CD1c-positive myeloid dendritic cell (primary cell): Measurements from ENCODE around the gene PEAR1.

Experiments used
- DNase-seq: peaks from one replicate; pipeline ENCODE4 v3.0.0-alpha.2; 2016; ENCODE audit errors: extremely low spot score

Gene PEAR1

GRCh38 chr1:156859523-156860112, 33.9 kb upstream of the PEAR1 start:
- no peak for DNase-seq

DNA sequence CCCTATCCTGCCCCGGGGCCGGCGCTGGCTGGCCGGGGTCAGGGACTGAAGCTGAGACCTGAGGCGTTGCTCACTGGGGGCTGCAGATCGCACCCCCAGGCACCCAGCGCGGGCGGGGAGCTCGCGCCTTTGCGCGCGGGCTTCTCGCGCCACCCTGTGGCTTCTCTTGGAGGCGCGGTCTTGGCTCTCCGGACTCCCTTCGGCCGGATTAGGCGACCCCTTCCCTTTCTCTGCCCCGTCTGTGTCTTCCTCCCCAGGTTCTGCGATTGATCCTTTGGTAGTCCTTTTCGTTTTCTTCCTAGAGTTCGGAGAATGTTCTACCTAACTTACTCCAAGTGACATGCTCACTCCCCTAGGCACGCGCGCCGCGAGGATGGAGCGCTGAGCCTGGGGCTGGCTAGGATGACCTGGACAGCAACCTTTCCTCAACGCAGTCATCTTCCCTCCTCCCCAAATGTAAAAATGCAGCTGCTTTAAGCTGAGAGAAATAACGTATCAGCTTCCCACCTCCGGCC, 33.3 kb upstream of the PEAR1 start:
- peak; percentile 61 for DNase-seq

DNA sequence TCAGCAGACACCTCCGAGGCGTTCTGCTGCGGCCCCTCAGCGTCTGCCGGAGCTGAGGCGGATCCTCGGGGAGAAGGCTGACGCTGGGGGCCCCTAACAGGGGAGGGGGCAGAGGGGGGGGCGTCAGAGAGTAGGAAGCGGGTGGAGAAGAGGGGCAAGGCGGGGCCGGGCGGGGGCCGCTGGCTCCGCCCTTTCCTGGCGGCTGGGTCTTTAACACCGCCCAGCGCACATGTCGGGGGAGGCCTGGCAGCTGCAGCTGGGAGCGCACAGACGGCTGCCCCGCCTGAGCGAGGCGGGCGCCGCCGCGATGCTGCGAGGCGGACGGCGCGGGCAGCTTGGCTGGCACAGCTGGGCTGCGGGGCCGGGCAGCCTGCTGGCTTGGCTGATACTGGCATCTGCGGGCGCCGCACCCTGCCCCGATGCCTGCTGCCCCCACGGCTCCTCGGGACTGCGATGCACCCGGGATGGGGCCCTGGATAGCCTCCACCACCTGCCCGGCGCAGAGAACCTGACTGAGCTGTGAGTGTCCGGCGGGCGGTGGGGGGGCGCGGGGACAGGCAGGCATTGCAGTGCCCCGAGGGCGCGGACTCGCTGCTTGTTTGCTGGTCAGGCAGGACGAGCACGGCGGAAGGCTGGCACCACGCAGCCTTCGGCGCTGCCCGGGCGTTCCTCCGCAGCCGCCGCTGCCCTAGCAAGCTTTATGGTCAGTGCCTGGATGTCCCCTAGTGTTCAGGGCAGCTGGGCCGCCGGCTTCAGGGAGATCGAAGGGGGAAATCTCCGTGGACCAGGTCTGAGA, 32.7 kb upstream of the PEAR1 start, which contains the start of gene NTRK1:
TSS of gene NTRK1 (plus strand) at position 238 of the 796 bp plus-strand sequence. CDS start at position 308, 70 bp downstream.
- no peak for DNase-seq

- no peak for DNase-seq
Measured at GRCh38 chr1:156862584-156862983, 30.9 kb upstream of the PEAR1 start.

- no peak for DNase-seq
Measured at GRCh38 chr1:156862997-156863599, 30.4 kb upstream of the PEAR1 start.

GRCh38 chr1:156863631-156864030, 29.9 kb upstream of the PEAR1 start:
- no peak for DNase-seq

GRCh38 chr1:156864796-156865195, 28.7 kb upstream of the PEAR1 start:
- DNase-seq: no peak

- no peak for DNase-seq
Measured at GRCh38 chr1:156865258-156865657, 28.3 kb upstream of the PEAR1 start.

DNA sequence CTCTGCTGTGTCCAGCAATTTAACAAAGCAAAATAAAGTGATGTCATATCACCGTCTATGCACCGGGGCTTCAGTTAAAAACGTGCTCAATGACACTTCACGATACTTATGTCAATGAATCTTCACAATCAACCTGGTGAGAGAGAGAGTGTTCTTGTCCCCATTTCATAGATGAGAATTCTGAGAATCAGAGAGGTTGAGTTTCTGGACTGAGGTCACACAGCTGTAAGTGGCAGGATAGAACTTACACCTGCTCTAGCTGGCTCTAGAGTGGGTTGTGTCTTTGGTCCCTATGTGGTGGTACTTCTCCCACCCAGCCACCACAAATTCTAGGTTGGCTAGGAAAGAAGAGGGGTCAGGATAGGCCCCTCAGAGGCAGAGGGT, 27.7 kb upstream of the PEAR1 start:
- DNase-seq: no peak

DNA sequence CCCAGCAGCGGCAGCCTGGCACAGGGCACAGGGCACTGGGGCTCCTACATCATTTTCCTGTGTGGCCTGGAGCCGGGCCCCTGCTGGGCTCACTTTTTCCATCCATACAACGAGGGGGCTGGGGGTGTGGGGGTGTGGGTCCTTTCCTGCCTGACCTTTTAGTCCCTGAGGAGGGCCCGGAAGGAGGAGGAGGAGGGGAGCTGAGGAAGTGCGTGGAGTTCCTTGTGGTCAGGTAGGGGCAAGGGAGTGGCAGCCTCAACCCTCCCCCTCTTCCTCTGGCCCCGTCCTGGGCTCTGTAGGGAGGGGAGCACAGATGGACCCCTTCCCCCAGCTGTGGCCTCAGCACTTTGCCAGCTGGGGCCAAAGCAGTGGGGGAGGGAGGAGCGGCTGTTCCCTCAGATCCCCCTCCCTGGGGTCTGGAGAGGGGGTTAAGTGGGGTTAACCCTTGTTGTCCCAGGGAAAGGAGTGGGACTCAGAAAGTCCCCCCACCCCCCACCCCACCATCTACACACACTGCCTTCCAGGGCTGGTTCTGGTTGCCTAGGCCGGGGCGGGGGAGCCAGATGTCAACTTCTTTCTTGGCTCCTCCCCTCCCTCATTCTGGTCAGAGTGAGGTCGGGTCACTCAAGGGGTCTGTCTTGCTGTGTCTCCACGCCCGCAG, 27.1 kb upstream of the PEAR1 start:
- DNase-seq: no peak

DNA sequence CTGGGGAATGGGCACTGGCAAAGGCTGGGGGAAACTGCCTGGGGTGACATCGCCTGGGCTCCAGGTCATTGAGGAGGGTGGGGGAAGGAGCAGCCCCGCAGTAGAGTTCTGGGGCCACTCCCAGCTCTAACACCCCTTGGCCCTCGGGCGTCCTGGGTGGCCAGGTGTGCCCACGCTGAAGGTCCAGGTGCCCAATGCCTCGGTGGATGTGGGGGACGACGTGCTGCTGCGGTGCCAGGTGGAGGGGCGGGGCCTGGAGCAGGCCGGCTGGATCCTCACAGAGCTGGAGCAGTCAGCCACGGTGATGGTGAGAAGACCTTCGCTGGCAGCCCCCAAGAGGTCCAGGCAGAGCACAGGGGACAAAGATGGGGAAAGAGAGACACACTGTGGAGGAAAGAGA, 25.2 kb upstream of the PEAR1 start:
- no peak for DNase-seq

DNA sequence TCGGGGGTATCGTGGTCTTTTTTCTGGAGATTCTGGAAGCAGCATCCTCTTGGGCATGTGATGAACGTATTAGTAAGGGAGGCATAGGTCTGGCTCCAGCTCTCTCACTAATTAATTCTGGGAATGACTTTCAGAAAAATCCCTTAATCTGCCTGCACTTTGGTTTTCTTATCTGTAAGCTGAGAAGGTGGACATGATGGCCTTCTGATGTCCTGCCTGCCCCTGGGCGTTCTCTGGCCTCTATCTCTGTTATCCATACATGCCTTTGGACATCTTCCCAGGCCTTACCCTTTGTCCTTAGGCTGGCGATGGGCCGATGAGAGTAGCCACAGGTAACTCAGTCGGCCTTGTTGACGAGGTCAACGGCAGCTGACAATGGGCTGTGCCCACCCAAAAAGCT, 24.1 kb upstream of the PEAR1 start:
- no peak for DNase-seq

GRCh38 chr1:156873659-156874058, 19.9 kb upstream of the PEAR1 start:
- no peak for DNase-seq

GRCh38 chr1:156874142-156874541, 19.4 kb upstream of the PEAR1 start:
- no peak for DNase-seq

DNA sequence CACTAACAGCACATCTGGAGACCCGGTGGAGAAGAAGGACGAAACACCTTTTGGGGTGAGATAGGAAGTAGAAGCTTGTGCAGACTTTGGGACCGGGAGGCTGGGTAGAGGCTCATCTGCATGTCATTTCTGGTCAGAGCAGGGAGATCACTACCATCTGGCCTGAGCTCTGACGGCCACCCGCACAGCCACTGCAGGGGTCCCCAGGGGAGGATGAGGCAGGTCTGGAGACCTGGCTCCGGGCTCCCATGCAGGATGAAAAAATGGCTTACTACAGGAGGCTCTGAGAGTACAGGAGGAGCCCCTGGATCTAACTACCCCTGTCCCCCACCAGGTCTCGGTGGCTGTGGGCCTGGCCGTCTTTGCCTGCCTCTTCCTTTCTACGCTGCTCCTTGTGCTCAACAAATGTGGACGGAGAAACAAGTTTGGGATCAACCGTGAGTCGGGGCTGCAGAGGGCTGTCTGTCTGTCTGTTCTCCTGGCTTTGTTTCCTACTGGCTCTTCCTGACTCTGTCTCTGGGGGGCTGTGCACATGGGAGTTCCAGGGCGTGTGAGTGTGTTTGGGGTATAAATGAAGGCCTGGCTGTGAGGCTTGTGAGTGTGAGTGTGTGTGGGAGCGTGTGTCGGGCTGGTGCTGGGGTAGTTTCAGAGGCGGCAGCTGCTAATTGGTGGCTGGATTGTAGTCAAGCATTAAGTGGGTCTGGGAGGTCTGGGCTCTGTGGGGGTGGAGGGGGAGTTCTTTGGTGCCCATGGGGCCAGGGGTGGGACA, 18.8 kb upstream of the PEAR1 start:
- no peak for DNase-seq

GRCh38 chr1:156875341-156875615, 18.2 kb upstream of the PEAR1 start:
- no peak for DNase-seq

GRCh38 chr1:156876281-156876680, 17.2 kb upstream of the PEAR1 start:
- DNase-seq: no peak

- DNase-seq: no peak
Measured at GRCh38 chr1:156877433-156878170, 15.9 kb upstream of the PEAR1 start.

GRCh38 chr1:156879876-156880275, 13.6 kb upstream of the PEAR1 start:
- DNase-seq: no peak

- no peak for DNase-seq
Measured at GRCh38 chr1:156880473-156880872, 13.0 kb upstream of the PEAR1 start.

- DNase-seq: no peak
Measured at GRCh38 chr1:156881101-156881500, 12.4 kb upstream of the PEAR1 start.
